SKM-1 (cell line): Measurements from ENCODE around the gene CSRP1.
A peak's percentile ranks its signal among the peaks of the same experiment; 100 is the strongest.

ENCODE experiments used
- DNase-seq: peaks from one replicate; lab custom pipeline; 2025; ENCODE audit not compliant: unreplicated experiment; lab: John Stamatoyannopoulos, UW

The CSRP1 gene

DNA sequence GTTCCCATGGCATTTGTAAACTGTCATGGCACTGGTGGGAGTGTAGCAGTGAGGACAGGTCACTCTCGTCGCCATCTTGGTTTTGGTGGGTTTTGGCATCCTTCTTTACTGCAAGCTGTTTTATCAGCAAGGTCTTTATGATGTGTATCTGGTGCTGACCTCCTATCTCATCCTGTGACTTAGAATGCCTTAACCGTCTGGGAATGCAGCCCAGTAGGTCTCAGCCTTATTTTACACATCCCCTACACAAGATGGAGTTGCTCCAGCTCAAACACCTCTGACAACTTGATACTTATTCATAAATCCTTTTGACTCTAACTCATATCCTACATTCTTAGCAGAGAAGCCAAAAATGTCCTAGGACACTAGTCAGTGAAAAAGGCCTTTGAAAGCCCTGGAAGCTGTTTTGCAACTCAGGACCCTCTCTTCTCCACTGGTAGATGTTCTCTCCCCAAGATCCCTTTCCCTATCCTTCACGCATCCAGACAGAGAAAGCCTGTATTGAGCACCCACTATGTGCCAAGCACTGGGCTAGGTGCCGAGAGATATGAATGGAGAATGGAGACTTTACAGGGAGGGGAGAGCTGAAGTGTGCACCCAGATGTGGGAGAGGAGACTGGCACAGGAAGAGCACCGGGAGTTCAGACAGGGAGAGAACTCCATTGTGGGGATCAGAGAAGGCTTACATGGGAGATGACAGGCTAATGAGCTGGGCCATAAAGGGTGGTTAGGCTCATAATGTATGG is 6.7 kb upstream of the CSRP1 start:
- DNase-seq = no peak

DNA sequence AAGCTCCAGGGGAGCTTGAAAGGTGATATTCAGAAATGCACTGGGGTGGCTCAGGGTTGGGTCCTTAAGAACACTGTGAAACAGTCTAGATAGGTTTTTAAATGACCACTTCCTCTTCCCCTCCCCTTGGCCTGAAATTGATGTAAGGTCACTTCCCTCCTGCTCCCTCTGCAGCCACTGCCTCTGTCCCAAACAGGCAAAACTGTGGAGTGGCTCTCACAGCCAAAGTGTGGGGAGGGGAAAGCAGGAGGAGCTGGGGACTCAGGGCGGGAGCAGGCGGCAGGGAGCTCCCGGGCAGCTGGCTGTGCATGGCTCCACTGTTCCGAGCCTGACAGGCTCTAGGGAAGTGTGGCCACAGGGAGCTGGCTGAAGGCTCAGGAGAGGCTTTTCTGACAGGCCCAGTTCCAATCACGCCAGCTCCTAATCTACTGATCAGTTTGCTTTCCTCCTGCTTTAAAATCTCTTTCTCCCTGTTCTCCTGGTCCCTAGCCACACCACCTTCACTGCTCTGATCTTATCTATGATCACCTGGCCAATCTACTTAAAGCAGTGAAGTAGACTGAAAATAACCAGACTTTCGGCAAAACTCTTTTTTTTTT is 5.1 kb upstream of the CSRP1 start:
- DNase-seq = peak; percentile 93

DNA sequence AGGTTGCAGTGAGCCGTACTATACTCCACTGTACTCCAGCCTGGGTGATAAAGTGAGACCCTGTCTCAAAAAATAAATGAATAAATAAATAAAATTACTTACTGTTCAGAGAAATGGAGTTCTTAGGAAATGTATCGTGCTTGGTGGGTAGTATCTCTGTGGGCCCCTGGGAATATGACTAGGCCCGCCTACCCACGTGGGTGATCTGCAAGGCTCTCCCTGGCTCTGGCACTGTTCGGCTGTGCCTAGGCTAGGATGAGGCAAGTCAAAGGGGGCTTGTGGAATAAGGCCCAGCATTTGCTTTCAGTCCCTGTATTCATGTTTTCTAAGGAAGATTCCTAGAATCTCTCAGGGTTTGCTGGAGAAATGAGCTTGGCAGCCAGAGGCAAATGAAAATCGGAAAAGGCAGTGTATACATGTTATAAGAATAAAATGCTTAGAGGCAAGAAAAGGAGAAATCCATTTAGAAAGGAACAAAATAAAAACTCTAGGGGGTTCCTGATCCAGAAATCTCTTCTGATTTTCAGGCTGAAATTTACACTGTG is 4.5 kb upstream of the CSRP1 start:
- no peak for DNase-seq

DNA sequence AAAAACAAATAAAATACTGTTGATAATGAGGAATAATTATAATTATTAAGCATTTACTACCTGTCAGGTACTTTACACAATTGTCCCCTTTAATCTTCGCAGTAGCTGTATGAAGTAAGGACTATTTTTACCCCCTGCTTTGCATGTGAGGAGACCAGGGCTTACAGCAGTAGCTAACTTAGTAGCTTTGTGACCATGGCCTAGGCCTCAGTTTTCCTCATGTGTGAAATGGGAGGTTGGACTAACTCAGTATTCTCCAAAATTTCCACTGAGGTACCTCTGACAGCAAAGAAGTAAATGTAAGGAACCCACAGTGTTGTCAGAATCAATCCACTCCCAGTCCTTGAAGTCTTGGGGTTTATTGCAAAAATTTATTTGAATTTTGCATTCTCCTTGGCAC is 3.8 kb upstream of the CSRP1 start:
- no peak for DNase-seq

DNA sequence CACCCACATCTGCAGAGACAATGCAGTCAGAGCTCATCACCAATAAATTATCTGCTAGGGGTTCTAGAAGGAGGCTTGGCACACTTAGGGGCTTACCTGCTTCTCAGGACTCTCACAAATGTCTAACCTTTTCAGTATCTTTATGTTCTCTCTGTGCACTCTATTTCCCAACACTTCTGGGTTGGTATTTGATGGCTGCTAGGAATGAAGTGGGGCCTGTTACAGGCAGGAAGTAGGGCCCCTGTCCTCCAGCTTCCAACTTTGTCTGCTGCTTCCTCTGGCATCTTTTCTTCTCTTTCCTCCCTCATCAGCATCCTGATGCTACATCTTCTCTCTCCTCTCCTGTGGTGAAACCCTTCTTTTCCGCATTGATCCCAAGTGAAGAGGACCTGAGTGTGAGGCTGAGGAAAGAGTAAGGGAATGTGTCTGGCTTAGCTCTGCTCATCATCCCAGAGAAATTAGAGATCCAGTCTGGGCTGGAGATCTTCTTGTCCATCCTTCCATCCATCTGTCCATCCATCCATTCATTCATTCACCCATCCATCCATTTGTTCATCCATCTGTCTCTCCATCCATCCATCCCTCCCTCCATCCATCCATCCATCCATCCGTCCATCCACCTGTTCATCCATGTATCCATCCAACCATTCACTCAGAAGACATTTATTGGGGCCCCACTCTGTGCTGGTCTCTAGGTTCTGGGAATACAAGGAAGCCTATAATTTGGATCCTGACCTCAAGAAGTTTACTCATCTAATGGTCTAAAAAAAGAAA is 2.9 kb upstream of the CSRP1 start:
- DNase-seq = no peak

- DNase-seq = no peak
These were observed 1.9 kb upstream of the CSRP1 start for GRCh38 chr1:201508809-201509208.

- DNase-seq = no peak
These were observed 395 bp upstream of the CSRP1 start for GRCh38 chr1:201507360-201507675.

DNA sequence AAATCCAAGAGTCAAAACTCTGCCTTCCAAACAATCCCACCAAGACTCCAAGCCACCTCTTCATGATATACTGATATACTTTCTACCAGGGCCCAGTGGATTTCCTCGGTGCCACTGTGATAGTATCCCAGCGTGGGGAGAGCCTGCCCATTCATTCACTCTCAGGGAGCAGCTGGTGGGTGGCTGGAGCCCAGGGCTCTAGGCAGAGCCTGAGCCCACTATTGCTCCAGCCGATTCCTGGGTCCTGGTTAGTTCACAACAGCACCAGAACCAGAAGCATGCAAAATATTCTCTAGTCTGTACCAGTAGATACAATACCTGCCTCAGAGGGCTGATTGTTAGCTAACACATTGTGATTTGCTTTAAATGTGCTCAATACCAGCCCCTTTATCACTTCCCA is 831 bp downstream of the CSRP1 start:
- no peak for DNase-seq

- no peak for DNase-seq
These were observed 1.4 kb downstream of the CSRP1 start for GRCh38 chr1:201505503-201505890.

- DNase-seq = no peak
These were observed 2.0 kb downstream of the CSRP1 start for GRCh38 chr1:201504799-201505502.

DNA sequence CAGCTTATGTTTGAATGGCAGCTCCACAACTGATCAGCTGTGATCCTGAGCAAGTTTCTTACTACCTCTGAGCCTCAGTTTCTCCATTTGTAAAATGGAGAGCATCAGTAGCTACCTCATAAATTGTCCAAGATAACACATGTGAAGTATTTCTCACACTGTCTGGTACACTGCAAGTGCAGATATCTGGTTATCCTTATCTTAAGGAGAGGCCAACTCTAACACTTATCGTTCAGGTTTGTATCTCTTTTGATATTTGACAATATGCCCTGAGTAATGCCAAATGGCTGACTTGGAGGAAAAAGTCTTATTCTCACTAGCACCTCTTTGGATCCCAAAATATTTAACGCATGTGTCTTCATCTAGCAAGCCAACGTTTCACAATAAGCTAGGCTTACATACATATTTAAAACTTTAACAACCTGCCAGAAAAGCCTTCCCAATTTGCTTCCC is 2.7 kb downstream of the CSRP1 start:
- no peak for DNase-seq

GRCh38 chr1:201503397-201504176 is 3.3 kb downstream of the CSRP1 start:
- no peak for DNase-seq

- no peak for DNase-seq
These were observed 4.4 kb downstream of the CSRP1 start for GRCh38 chr1:201502511-201502857.

DNA sequence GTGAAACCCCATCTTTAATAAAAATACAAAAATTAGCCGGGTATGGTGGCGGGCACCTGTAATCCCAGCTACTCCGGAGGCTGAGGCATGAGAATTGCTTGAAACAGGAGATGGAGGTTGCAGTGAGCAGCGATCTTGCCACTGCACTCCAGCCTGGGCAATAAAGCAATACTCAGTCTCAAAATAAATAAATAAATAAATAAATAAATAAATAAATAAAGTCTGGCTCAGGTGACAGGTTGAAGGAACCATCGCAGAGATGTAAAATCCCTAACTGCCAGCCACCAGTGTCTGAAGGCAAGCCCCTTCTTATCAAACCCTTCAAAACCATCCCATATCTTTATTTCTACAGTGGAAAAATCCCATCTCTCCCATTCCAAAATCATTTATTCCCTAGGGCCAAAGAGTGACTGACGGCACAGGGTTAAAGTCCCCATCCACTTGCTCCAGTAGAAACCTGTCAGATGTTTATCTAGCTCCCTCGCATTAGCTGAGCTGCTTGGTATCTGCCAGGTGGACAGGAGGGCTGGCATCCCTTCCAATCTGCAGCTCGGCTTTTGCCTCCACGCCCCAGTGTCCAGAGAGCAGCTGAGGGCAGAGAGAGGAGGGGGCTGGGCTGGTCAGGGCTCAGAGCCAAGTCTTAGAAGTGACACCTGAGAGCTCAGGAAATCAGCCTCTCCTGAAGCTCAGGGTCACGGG is 5.0 kb downstream of the CSRP1 start:
- DNase-seq = no peak

DNA sequence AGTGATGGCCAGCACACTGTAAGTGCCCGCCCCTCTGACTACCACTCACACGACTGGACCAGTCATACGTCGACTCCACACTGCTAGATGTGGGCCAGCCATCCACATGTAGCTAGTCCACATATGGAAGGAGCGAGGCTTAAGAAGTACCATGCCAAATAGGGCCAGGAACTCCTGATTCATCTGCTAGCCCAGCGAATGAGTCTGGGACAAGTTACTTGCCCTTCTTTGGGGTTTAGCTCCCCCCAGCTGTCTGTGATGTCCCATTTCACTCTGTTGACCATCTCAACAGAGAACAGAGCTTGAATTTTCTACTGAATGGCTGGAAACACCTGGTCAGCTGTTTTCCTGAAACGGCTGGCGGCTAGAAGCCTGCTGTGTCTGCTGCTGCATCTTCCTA is 5.8 kb downstream of the CSRP1 start:
- DNase-seq = no peak

DNA sequence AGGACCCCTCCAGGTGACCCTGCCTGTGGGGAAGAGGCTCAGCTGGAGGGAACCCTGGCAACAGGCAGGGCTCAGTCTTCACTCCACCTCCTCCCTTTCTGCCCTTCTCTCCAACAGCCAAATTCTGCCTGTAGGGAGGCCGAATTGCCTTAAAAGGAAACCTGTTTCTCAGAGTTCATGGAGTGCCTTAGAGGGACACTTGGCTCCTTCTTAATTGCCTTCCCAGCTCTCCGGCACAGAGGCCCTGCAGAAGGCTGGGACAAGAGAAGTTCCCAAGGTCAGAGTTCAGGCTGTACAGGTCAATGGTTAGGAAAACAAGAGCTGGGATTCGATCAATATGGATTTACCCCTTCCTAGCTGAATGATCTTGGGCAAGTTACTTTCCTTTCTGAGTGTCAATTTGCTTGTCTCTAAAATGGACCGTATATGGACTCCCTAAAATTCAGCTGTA is 6.2 kb downstream of the CSRP1 start:
- no peak for DNase-seq

GRCh38 chr1:201499795-201500669 is 6.9 kb downstream of the CSRP1 start:
- no peak for DNase-seq

DNA sequence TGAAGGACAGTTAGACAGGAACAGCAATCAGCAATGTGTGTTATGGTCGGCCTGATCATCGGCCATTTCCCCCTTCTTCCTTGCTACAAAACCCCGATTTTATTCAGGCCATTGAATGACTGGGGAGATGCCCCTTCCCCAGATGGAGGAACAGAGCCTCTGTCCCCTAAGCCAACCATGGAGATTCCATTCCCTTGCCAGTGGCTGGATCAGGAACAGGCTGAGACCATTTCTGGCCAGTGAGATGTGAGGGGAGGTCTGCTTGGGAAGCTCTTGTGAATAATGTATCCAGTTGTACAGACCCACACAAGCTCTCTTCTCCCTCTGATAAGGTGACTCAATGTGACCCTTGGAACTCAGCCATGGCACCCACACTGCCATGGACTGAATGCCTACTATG is 7.7 kb downstream of the CSRP1 start:
- no peak for DNase-seq

GRCh38 chr1:201498621-201499020 is 8.3 kb downstream of the CSRP1 start:
- DNase-seq = no peak
